Natural killer cell (primary cell): ENCODE measurements around the gene NOS1AP. TPM values are rescaled to one million over a fixed set of nuclear protein-coding genes. Genes with fewer than 3 reads are reported as not detected.

Experiments
- ATAC-seq, 3 donors: fragments of 150-1000 bp in 2 of 3; fragments of 200-7000 bp in 1 of 3; cut with Tn5 transposase; 1 replicate in 1 of 3; 2 replicates in 2 of 3; pipeline ENCODE4 v1.10.0; 2021; ENCODE audit warnings: mild to moderate bottlenecking in 2 of 3, moderate library complexity in 2 of 3
- DNase-seq, 2 donors: peaks; one replicate each; pipeline versions ENCODE4 v3.0.0 to v3.0.0-alpha.2; 2013 to 2021; ENCODE audit warnings: mixed read lengths in 1 of 2
- H3K27ac ChIP-seq: one replicate; pipeline ENCODE4 v1.5.1; 2013; ENCODE audit warnings: mild to moderate bottlenecking, low read length
- H3K27me3 ChIP-seq: one replicate; pipeline ENCODE4 v1.6.1; 2013; ENCODE audit warnings: low read length; ENCODE audit not compliant: control insufficient read depth, insufficient read depth
- H3K36me3 ChIP-seq: one replicate; pipeline ENCODE4 v1.6.1; 2013; ENCODE audit warnings: low read length; ENCODE audit not compliant: control insufficient read depth, insufficient read depth
- H3K4me1 ChIP-seq: one replicate; pipeline ENCODE4 v1.6.1; 2013; ENCODE audit warnings: low read length; ENCODE audit not compliant: control insufficient read depth, insufficient read depth
- H3K4me3 ChIP-seq: one replicate; pipeline ENCODE4 v1.5.1; 2013; ENCODE audit warnings: low read length
- H3K9me3 ChIP-seq: one replicate; pipeline ENCODE4 v1.6.1; 2013; ENCODE audit warnings: low read length; ENCODE audit not compliant: control insufficient read depth, insufficient read depth
- H3K27ac Mint-ChIP-seq, 2 donors: one replicate each; pipeline ENCODE4 v1.8.0; 2022; ENCODE audit warnings: mild to moderate bottlenecking in 2 of 2, mixed read lengths in 2 of 2, moderate library complexity in 1 of 2
- H3K27me3 Mint-ChIP-seq, 2 donors: one replicate each; pipeline ENCODE4 v1.8.0; 2022; ENCODE audit warnings: low read depth in 2 of 2, mixed read lengths in 2 of 2
- H3K36me3 Mint-ChIP-seq: one replicate; pipeline ENCODE4 v1.8.0; 2022; ENCODE audit warnings: mixed read lengths
- H3K4me1 Mint-ChIP-seq, 2 donors: one replicate each; pipeline ENCODE4 v1.8.0; 2022; ENCODE audit warnings: mixed read lengths in 2 of 2
- H3K4me3 Mint-ChIP-seq: one replicate; pipeline ENCODE4 v1.8.0; 2022; ENCODE audit warnings: mild to moderate bottlenecking, moderate library complexity, mixed read lengths
- H3K9me3 Mint-ChIP-seq, 2 donors: one replicate each; pipeline ENCODE4 v1.8.0; 2022; ENCODE audit warnings: mixed read lengths in 2 of 2
- CTCF ChIP-seq: fragments of 200-600 bp; IDR thresholded peaks from one replicate; pipeline ENCODE4 v1.8.0; 2022; ENCODE audit warnings: antibody characterized with exemption
- WGBS: methylation state at CpG from one replicate; pipeline ENCODE4 v1.1.7; 2013; ENCODE audit warnings: missing lambda C conversion rate; ENCODE audit not compliant: insufficient coverage; 5-methylcytosine and 5-hydroxymethylcytosine counted together
- intact Hi-C: fragments of 100-400 bp; cut with micrococcal nuclease; formaldehyde crosslinking; loops from one replicate; pipeline ENCODE4 v1.14.2; 2022
- total RNA-seq, 4 donors: library from RNA; stranded (reverse); fragments of 120-200 nt in 1 of 4; gene quantifications; one replicate each; pipeline versions ENCODE4 v1.2.3 to v1.2.4, GENCODE V29; 2013 to 2022

Gene NOS1AP
- total RNA-seq, 3 donors from 2014 or later (not counting 1 experiment from before 2014, with no cell fraction given) = 0.09 to 0.20 TPM; not detected in 1

GRCh38 chr1:162386292-162387225 lies 317.1 kb downstream of the NOS1AP start:
- Histone ChIP-seq H3K36me3 (no peaks in the 10 kb centered on the region), H3K9me3 (no peaks in the 10 kb centered on the region), H3K27ac (no peak overlapping the region), H3K4me3 (no peak overlapping the region), H3K27me3 (no peaks in the 10 kb centered on the region), H3K4me1 (peaks cover 25% of the 10 kb centered on the region)
- DNase-seq (no peak), ATAC-seq (no peak)
- Mint-ChIP-seq H3K4me1 (peaks cover 39 to 47% of the 10 kb centered on the region in 2 donors), H3K27me3 (no peaks in the 10 kb centered on the region), H3K36me3 (no peaks in the 10 kb centered on the region), H3K4me3 (no peak overlapping the region), H3K27ac (no peak overlapping the region), H3K9me3 (no peaks in the 10 kb centered on the region)
- intact Hi-C loops = loop anchor here (10.0 kb wide), 1 partner anchor 48 kb away; no protein-coding TSS in a partner anchor
- WGBS = 71% methylated on average over 8 of the region's 8 CpGs
- TF ChIP-seq CTCF = no peak

GRCh38 chr1:162387226-162388082 lies 318.0 kb downstream of the NOS1AP start:
- no peak for TF ChIP-seq CTCF
- WGBS = 89% methylated on average over 20 of the region's 20 CpGs
- H3K9me3 ChIP-seq = no peaks in the 10 kb centered on the region
- Mint-ChIP-seq H3K9me3 (no peaks in the 10 kb centered on the region), H3K36me3 (no peaks in the 10 kb centered on the region), H3K4me1 (peaks cover 48 to 56% of the 10 kb centered on the region in 2 donors), H3K4me3 (no peak overlapping the region), H3K27me3 (no peaks in the 10 kb centered on the region), H3K27ac (no peak overlapping the region)
- DNase-seq (no peak), ATAC-seq (no peak)
- no peak overlapping the region for H3K4me3 ChIP-seq
- H3K27me3 ChIP-seq = no peaks in the 10 kb centered on the region
- peaks cover 25% of the 10 kb centered on the region for H3K4me1 ChIP-seq
- H3K36me3 ChIP-seq = no peaks in the 10 kb centered on the region
- intact Hi-C loops = loop anchor here (10.0 kb wide), 1 partner anchor 47 kb away; no protein-coding TSS in a partner anchor
- no peak overlapping the region for H3K27ac ChIP-seq

GRCh38 chr1:162388083-162388594 lies 318.6 kb downstream of the NOS1AP start:
- H3K4me1 Mint-ChIP-seq = peaks cover 51 to 56% of the 10 kb centered on the region in 2 donors
- DNase-seq = no peak
- no peaks in the 10 kb centered on the region for H3K27me3 Mint-ChIP-seq

More at GRCh38 chr1:162388083-162388594, 318.6 kb downstream of the NOS1AP start:
- TF ChIP-seq CTCF = no peak
- ATAC-seq = no peak
- Mint-ChIP-seq H3K27ac (peak overlapping the region; percentile 83 to 89), H3K4me3 (no peak overlapping the region), H3K9me3 (no peaks in the 10 kb centered on the region), H3K36me3 (peaks cover 4% of the 10 kb centered on the region)
- H3K27ac ChIP-seq = no peak overlapping the region
- no peaks in the 10 kb centered on the region for H3K9me3 ChIP-seq
- H3K4me1 ChIP-seq = peaks cover 25% of the 10 kb centered on the region
- intact Hi-C loops = loop anchor here (10.0 kb wide), 1 partner anchor 47 kb away; no protein-coding TSS in a partner anchor
- H3K36me3 ChIP-seq = peaks cover 3% of the 10 kb centered on the region
- H3K4me3 ChIP-seq = no peak overlapping the region
- H3K27me3 ChIP-seq = no peaks in the 10 kb centered on the region
- 81% methylated on average over 7 of the region's 8 CpGs for WGBS
